NCI-H1092 (cell line): Measurements from ENCODE around the gene PPP1R13B.
"Not testable (repeated sequence)": the region's sequence is repeated elsewhere in the genome, so short reads cannot be mapped to it uniquely, and the experiment has no call there.

Experiments used
- DNase-seq: peaks from one replicate; lab custom pipeline; 2025; lab: John Stamatoyannopoulos, UW

The PPP1R13B gene

DNA sequence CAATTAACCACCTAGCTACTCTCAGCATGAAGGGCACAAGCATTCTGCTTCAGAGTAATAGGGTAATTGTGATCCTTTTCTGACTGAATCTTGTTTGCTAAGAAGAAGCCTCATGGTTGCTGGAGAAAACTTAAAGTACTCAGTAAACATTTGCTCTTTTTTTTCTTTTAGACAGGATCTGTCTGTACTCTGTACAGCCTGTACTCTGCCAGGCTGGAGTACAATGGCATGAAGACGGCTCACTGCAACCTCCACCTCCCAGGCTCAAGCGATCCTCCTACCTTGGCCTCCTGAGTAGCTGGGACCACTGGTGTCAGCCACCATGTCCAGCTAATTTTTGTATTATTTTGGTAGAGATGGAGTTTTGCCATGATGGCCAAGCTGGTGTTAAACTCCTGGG lies 12.4 kb downstream of the PPP1R13B start:
- no peak for DNase-seq

- DNase-seq: no peak
Observed at GRCh38 chr14:103833711-103834110, 13.7 kb downstream of the PPP1R13B start.

DNA sequence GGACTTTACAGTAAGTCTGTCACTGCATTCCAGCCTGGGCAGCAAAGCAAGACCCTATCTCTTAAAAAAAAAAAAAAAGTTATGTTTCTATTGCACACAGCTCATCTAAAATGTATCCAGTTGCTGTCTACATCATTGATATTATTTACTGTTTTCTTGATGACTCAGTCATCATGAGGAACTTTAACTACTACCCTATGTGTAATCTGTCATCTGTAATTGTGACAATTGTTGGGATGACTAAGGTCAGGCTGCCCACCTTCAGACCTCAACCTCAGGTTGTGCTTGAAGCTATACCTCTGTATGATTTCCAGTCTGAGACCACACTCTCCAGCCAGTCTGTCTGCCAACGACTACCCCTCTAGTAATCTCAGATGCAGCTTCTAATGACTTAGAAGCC lies 15.3 kb downstream of the PPP1R13B start:
- DNase-seq: no peak

DNA sequence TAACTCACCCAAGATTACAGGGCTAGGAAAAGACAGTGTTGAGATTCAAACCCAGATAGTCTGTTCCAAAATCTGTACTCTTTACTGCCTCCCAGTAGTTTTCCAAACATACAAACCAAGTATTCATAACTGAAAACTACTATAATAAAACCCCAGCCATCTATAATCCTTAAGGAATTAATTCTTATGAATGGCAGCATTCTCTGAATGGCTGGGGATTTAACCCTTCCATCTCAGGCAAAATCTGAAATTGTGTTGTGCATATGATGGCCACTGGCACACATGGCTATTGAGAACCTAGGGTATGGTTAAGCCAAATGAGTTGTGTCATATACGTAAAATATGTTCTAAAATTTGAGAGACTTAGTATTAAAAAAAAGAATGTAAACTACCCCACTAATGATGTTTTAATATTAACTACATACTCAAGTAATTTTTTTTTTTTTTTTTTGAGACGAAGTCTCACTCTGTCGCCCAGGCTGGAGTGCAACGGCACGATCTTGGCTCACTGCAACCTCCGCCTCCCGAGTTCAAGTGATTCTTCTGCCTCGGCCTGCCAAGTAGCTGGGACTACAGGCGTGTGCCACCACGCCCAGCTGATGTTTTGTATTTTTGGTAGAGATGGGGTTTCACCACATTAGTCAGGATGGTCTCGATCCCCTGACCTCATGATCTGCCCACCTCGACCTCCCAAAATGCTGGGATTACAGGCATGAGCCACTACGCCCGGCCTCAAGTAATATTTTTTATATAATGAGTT lies 16.7 kb downstream of the PPP1R13B start:
- no peak for DNase-seq

- no peak for DNase-seq
Observed at GRCh38 chr14:103828315-103828967, 18.9 kb downstream of the PPP1R13B start.

DNA sequence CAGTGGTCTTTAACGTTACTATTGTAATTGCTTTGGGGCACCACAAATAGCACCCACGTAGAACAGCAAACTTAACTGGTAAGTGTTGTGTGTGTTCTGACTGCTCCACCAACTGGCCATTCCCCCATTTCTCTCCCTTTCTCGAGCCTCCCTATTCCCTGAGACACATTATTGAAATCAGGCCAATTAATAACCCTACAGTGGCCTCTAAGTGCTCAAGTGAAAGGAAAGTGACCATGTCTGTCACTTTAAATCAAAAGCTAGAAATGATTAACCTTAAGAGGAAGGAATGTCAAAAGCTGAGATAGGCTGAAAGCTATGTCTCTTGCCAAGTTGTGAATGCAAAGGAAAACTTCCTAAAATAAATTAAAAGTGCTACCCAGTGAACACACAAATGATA lies 22.3 kb downstream of the PPP1R13B start:
- no peak for DNase-seq

GRCh38 chr14:103820908-103821307 lies 26.5 kb downstream of the PPP1R13B start:
- DNase-seq: no peak

DNA sequence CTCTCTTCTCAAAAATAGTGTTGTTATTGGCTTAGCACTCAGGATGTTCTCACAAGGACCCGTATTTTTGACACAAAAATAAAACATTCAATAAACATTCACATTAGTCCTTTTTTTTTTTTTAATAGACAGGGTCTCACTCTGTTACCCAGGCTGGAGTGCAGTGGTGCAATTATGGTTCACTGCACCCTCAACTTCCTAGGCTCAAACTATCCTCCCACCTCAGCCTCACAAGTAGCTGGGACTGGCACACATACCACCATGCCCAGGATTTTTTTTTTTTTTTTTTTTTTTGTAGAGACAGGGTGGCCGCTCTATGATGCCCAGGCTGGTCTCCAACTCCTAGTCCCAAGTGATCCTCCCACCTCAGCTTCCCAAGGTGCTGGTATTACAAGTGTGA lies 27.0 kb downstream of the PPP1R13B start:
- DNase-seq: no peak

GRCh38 chr14:103819503-103820307 lies 27.7 kb downstream of the PPP1R13B start:
- peak; percentile 48 for DNase-seq

DNA sequence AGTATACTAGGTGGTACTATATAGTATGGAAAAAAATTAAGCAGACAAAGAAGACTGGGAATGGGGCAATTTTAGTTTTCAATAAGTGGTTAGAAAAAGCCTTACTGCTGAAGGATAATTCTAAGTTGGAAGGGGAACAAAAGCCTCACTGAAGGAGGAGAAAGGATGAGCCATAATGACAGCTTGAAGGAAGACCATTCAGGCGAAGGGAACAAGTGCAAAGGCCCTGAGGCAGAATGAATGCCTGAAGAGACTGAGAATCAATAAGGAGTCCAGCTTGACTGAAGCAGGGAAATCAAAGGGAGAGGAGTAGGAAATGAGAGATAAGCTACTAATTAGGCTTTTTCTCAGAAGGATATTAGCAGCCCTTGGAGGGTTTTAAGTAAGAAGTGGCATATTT lies 28.5 kb downstream of the PPP1R13B start:
- no peak for DNase-seq

- no peak for DNase-seq
Observed at GRCh38 chr14:103818422-103818821, 29.0 kb downstream of the PPP1R13B start.

GRCh38 chr14:103817595-103817994 lies 29.8 kb downstream of the PPP1R13B start:
- no peak for DNase-seq

GRCh38 chr14:103816991-103817390 lies 30.4 kb downstream of the PPP1R13B start:
- no peak for DNase-seq

- DNase-seq: no peak
Observed at GRCh38 chr14:103815253-103815652, 32.1 kb downstream of the PPP1R13B start.

- no peak for DNase-seq
Observed at GRCh38 chr14:103811189-103811588, 36.2 kb downstream of the PPP1R13B start.

DNA sequence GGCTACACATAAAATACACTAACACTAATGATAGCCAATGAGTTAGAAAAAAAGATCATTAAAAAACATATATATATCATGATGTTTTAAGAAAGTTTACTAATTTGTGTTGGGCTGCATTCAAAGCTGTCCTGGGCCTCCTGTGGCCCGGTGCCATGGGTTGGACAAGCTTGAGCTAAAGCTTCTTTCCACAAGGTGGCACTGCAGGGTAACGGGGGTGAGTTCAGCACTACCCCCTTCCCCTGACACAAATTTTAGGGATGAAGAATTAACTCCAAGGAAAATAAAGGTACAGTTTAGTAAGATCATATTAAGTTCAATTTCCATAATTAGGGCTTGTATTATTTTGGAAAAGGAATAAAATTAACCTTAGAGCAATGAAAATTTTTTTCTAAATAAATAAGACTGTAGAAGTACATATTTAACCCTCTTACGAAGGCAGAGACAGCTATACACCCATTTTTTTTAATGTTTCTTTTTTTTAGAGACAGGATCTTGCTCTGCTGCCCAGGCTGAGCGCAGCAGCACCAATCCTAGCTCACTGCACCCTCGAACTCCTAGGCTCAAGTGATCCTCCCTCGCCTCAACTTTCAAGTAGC lies 38.9 kb downstream of the PPP1R13B start:
- peak; percentile 75 for DNase-seq

DNA sequence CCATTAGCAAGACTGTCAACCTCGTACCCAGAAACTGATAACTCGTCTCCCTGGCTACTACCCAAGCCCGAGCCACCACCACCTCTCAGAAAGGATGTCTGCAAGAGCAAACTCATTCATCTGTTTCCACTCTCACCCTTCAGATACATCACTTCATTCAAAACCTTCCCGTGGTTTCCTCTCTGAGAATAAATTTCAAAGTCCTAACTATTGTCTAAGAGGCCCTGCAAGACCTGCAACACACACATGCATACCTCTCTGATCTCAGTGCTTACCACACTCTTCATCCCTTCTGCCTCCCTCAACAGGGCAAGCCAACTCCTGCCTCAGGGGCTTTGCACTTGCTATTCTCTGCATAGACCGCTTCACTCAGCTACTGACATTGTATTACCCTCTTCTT lies 40.6 kb downstream of the PPP1R13B start:
- no peak for DNase-seq

DNA sequence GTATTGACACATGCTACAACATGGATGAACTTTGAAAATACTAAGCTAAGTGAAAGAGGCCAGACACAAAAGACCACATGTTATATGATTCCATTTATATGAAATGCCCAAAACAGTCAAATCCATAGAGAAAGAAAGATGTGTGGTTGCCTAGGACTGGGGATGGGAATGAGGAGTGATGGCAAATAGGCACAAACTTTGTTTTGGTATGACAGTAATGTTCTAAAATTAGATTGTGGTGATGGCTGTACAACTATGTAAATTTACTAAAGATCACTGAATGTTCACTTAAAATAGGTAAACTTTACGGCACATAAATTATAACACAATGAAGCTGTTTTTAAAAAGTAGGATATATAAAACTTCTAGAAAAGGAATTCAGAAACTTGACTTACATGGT lies 41.7 kb downstream of the PPP1R13B start:
- DNase-seq: no peak

GRCh38 chr14:103803661-103804060 lies 43.7 kb downstream of the PPP1R13B start:
- no peak for DNase-seq

GRCh38 chr14:103802356-103802755 lies 45.0 kb downstream of the PPP1R13B start:
- DNase-seq: no peak

DNA sequence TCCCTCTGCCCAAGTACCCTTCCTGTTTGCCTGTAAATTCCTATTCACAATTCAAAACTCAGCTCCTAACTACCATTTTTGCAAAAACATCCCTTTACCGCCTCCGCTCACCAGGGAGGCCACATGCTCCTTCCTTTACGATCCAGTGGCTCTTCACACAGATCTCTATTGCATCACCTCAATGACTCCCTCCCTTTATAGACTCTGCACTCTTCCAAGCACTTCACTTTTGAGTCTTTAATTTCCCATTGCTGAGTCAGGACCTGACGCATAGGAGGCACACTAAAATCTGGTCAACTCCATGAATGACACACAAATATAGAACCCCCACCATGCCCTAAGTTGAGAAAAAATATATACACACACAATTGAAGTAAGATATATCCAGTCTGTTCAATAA lies 45.9 kb downstream of the PPP1R13B start:
- no peak for DNase-seq

DNA sequence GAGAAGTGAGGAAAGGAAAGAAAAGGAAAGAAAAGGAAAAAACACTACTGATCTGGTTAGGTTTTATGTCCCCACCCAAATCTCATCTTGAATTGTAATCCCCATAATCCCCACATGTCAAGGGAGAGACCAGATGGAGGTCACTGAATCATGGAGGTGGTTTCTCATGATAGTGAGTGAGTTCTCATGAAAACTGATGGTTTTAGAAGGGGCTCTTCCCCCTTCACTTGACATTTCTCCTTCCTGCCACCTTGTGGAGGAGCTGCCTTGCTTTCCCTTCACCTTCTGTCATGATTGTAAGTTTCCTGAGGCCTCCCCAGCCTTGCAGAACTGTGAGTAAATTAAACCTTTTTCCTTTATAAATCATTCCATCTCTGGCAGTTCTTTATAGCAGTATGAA lies 54.2 kb downstream of the PPP1R13B start:
- DNase-seq: not testable (repeated sequence)

- DNase-seq: no peak
Observed at GRCh38 chr14:103788086-103788485, 59.3 kb downstream of the PPP1R13B start.
